NCI-H146 treated with DMSO at 0.1 percent for 48 hours (cell line): ENCODE results near the gene PJA2.
"Not testable (repeated sequence)": the region's sequence is repeated elsewhere in the genome, so short reads cannot be mapped to it uniquely, and the experiment has no call there.

ENCODE experiments used
- DNase-seq: peaks from one replicate; lab custom pipeline; 2025; ENCODE audit not compliant: unreplicated experiment; lab: John Stamatoyannopoulos, UW

The PJA2 gene

DNA sequence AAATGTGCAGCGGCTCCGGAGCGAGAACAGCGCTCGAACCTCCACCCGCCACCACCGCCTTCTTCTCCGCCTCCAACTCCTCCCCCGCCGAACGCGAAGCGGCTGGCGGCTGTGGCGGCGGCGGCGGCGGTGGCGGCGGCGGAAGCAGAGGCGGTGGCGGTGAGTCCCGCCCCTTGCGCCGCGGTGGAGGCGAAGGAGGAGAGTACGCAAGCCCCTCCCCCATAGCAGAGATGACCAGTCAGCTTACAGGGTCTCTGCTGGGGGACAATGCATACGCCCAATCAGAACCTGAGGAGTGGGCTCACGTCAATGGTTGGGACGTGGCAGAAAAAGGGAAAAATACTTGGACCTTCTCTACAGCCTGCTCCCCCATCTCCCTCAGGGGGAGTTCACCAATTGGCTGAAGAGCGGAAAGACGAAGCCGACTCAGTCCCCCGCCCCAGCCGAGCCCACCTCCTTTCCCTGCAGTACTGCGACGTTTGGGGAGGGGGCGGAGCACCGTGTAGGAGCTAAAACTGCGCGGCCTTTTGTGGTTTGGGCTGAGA, at the start of gene PJA2:
TSS of gene PJA2 (minus strand) at position 131 of the 545 bp plus-strand sequence. CDS start 26,541 bp downstream, outside the sequence.
- peak; percentile 93 for DNase-seq

DNA sequence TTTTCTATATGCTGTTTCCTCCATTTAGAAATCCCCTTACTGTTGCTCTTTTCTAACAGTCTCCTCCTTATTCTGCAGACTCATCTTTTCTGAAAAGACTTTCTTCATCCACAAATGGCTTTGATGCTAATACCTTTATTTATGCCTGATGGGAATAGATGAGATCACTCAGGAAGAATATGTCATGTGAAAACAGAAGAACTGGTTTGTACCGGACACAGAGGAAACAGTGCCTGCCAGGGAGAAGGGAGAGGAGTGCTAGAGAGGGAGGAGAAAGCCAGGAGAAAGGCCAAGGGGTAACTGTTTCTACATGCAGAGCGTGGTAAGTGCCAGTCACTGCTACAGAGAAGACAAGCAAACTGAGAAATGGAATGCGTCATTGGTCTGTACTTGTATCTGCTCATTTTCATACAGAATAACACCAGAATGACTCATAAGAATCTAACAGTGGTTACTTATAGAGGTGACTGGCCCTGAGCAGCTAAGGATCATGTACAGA, 45.9 kb upstream of the PJA2 start:
- DNase-seq: no peak

DNA sequence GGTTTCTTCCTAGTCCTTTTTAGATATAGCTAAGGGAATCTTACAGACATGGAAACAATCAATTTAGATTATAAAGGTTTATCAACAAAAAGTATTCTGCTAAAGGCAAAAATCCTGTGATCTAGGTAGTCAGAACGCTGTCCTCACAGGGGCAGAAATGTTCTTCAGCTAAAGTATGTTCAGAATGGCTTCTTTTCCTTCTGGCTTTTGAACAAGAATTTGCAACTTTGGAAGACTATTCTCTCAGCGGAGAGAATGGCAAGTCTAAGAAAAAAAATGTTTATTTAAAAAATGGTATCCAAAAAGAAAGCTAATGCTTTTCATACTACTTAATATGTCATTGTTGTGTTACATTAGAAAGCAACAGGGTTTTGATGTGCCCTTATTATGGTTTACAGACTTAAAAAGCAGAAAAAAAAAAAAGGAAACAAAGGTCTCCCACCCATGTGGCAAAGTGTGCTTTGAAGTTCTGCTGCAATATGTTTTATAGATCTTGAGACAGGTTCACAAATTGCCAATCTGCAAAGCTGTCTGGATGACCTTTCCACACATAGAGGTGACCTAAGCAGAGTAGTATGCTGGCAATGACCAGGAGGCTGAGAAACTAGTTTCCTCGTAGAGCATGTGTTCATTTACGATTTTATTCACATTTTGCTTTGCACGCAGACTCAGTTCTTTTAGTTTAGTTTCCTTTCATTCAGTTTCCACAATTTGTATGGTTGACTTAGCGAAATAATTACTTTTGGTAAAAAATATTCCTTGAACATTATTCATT, 45.1 kb upstream of the PJA2 start:
- no peak for DNase-seq

GRCh38 chr5:109453251-109453650, 43.5 kb upstream of the PJA2 start:
- no peak for DNase-seq

DNA sequence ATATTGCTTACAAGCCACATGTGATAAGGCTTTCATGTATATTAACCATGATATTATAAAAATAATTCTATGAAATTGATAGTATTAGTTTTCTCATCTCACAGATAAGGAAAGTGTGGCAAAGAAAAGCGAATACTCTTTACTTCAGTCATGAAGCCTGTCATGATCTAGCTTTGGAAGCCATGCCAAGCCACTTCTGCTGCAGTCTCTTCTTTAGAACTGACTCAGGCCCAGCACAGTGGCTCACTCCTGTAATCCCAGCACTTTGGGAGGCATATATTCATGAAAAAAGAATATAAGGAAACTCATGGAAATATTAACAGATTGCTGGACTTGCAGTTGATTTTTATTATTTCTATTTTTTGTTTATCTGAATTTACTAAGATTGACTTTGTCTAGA, 42.9 kb upstream of the PJA2 start:
- no peak for DNase-seq

DNA sequence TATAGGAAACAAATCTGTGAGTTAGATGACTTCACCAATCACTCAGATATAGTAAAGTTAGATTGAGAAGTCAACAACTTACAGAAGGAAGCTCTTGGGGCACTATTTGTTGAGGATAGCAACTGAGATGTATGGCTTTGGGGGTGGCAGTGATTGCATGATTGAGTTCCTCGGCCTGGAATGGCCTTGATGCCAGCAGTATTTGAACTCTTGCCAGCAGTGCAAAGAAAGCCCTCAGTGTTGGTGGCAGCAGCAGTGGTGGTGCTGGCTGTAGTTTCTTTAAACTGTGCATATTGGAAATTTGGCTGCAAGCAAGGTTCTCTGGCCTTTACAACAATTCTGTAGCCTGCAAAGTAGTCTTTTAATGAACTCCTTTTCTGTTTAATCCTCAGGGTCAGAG, 41.4 kb upstream of the PJA2 start:
- DNase-seq: no peak

DNA sequence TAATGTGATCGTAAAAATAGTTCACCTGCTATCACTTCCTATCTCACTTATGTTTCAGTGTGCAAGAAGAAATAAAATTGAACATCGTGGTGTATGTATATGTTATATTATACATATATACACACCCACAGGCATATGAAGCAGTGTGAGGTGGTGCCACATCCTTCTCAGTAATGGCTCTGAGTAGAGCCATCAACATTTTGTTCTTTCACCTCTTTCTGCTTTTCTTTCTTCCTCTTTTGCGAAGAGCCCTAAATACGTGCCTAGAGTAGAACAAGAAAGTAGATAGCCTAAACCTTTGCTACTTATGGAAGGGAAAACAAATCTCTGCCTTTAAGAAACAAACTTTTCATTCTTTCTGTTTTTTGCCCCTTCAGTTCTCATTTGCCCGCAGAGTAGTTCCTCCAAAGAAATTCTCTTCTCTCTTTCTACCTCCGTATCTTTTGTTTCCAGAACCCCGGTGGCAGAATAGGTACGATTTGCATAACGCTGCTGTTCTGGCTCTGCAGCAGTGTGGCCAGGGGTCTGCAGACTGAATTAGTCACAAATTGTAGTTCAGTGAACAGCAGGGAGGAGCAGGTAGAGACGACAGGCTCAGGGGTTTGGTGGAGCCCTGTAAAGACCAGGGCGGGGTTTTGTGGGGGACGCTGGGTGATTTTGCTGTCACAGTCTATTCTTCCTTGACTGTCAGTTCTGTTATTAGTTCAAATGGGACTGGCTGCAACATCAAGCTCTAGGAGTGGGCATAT, 40.5 kb upstream of the PJA2 start:
- DNase-seq: no peak

DNA sequence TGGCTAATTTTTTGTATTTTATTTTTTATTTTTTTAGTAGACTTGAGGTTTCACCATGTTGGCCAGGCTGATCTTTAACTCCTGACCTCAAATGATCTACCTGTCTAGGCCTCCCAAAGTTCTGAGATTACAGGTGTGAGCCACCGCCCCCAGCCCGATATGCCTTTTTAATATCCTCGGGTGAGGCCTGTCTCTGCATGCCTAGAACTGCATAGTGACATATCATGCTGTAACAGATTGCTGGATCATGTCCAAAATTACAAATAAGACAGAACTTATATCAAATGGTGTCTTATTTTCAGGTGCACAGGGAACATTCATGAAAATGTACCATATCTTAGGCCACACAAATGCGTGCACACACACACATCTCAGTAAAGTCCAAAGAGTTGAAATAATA, 39.1 kb upstream of the PJA2 start:
- DNase-seq: no peak

DNA sequence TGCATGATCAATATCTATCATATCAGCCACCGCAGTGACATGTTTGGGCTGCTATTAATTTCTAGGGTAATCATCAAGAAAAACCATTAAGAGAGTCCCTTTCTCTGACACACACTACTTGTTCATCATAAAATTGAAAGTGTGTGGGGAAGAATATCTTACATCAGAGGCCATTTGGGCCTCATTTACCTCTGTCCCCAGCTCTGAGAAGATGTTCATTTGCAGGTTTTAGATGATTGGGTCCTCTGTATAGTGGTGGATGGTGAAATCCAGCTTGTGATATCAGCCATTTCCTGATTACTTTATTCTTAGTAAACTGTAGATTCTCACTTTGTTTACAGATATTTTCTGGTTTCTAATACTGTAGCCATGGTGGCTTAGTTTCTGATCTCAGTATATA, 29.8 kb upstream of the PJA2 start:
- DNase-seq: no peak

GRCh38 chr5:109426075-109426474, 16.3 kb upstream of the PJA2 start:
- no peak for DNase-seq

GRCh38 chr5:109425521-109425920, 15.7 kb upstream of the PJA2 start:
- not testable (repeated sequence) for DNase-seq

DNA sequence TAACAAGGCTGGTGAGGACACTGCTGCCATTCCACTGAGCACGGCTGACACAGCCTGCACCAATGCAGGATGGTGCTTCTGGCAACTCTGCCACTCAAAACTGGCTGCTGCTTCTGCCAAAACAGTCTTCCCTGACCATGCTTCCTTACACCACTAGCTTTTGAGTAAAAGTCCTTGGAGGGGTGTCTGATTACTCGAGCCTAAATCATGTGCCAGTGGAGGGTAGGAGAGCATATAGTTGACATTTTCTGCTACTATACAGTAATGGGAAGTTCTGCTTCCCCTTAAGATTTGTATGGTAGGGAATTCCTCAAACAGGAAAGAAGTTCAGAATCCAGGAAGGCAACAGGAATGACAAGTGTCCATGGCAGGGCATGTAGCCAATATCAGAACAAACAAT, 12.2 kb upstream of the PJA2 start:
- DNase-seq: no peak

DNA sequence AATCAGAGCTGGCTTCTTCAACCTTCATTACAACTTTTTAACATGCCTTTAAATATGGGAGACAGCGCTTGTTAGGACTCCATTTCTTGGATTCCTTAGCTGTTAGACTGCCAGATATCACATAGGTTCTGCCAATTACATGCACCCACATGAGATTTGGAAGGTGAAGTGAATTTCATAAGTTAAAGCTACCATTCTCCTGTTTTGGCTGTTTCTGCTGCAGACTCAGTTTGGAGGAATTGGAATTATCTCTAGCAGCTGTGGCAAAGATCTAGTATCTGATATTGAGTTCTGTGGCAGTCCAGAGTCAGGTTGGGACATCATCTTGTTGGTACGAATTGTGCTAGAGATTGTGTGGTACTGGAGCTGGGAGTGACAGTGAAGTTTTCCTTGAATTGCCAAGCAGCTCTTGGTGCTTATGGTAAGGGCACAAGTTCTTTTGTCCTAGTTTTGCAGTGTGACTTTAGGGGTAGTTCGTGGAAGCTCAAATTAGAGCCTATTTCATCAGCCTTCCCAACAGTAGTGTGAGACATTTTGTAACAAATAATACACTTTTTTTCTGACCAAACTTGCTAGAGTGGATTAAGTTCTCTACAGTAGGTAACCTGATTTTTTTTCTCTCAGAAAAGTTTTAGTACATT, 9.1 kb upstream of the PJA2 start:
- no peak for DNase-seq

GRCh38 chr5:109416882-109417281, 7.1 kb upstream of the PJA2 start:
- DNase-seq: no peak

DNA sequence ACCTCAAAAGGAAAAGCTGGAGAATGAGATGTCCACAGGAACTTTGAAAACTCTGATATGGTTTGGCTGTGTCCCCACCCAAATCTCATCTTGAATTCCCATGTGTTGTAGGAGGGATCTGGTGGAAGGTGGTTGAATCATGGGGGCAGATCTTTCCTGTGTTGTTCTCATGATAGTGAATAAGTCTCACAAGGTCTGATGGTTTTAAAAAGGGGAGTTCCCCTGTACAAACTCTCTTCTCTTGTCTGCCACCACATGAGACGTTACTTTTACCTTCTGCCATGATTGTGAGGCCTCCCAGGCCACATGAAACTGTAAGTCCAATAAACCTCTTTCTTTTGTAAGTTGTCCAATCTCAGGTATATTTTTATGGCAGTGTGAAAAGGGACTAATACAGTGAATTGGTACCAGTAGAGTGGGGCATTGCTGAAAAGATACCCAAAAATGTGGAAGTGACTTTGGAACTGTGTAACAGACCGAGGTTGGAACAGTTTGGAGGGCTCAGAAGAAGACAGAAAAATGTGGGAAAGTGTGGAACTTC, 4.2 kb upstream of the PJA2 start:
- not testable (repeated sequence) for DNase-seq

- DNase-seq: peak; percentile 32
Measured at GRCh38 chr5:109413458-109413857, 3.7 kb upstream of the PJA2 start.

GRCh38 chr5:109412981-109413402, 3.2 kb upstream of the PJA2 start:
- peak; percentile 32 for DNase-seq

DNA sequence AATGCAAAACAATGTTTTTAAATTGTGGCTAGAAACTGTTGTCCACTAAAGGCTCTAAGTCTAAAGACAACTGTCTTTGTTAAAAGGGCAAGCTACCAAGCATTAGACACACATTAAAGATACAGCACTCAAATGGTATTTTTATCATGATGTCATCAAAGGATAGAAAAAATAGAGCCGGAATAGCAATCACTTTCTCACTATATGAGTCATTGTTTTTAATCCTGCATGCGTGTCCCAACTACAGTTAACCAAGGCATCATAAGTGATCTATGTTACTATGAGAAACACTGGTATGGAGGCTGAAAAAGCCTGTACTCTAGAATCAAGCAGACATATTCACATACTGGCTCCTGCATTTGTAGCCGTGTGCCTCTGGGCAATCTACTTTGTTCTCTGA, 1.9 kb upstream of the PJA2 start:
- no peak for DNase-seq

GRCh38 chr5:109411149-109411514, 1.4 kb upstream of the PJA2 start:
- DNase-seq: no peak

GRCh38 chr5:109410389-109411148, 795 bp upstream of the PJA2 start:
- DNase-seq: peak; percentile 65
